HT1080 (cell line): ENCODE measurements around the gene ANO3. TPM values are rescaled to one million over a fixed set of nuclear protein-coding genes. Genes with fewer than 3 reads are reported as not detected.

Source experiments
- DNase-seq: peaks from one replicate; pipeline ENCODE4 v3.0.0-alpha.2; 2015; ENCODE audit warnings: low read depth
- total RNA-seq: library from RNA; depleted of rRNA; stranded (reverse); fragments of >200 nt; shearing (Covaris generic); gene quantifications from 2 replicates; pipeline ENCODE4 v1.2.3, GENCODE V29; 2014; rRNA removed

ANO3 gene
- total RNA-seq, 1 experiment from 2014 or later: not detected

GRCh38 chr11:26704249-26704648 lies 372.3 kb downstream of the ANO3 start:
- DNase-seq: no peak

- no peak for DNase-seq
Observed at GRCh38 chr11:26706181-26706580, 374.3 kb downstream of the ANO3 start.

GRCh38 chr11:26708736-26709456 lies 377.0 kb downstream of the ANO3 start:
- DNase-seq: no peak

GRCh38 chr11:26710489-26710888 lies 378.6 kb downstream of the ANO3 start:
- no peak for DNase-seq

GRCh38 chr11:26712497-26712896 lies 380.6 kb downstream of the ANO3 start:
- DNase-seq: no peak

Other genes with a start within 250 kb of the ANO3 start
- gene MUC15, start 240.1 kb downstream of the ANO3 start, total RNA-seq: not detected in 2 replicates